ENCODE results near the gene MRPL42.

- no peak for TF ChIP-seq USF1 (IDR thresholded peaks at IDR 0.05; ENCODE audit: borderline replicate concordance, low read depth)
- TF ChIP-seq CTCF (IDR thresholded peaks at IDR 0.05): no peak
- TF ChIP-seq REST (IDR thresholded peaks at IDR 0.05; ENCODE audit: low read depth, low read length): no peak
Measured at GRCh38 chr12:93441081-93441616, 26.2 kb upstream of the MRPL42 start.

Measured in SK-N-SH (cell line).